HepG2 (cell line): Measurements from ENCODE around the gene MCAT. TPM values are rescaled to one million over a fixed set of nuclear protein-coding genes. Genes with fewer than 3 reads are reported as not detected.

ENCODE experiments used
- GLI4 ChIP-seq: sonication (generic); formaldehyde crosslinking; IDR thresholded peaks from 2 replicates; pipeline ENCODE4 v1.5.1; 2020; ENCODE audit warnings: missing genetic modification reagents, mild to moderate bottlenecking, moderate library complexity, borderline replicate concordance
- MTA3 ChIP-seq: sonication (generic); formaldehyde crosslinking; IDR thresholded peaks from 2 replicates; pipeline ENCODE4 v1.4.0; 2020; ENCODE audit warnings: missing genetic modification reagents
- RARG ChIP-seq: sonication (generic); formaldehyde crosslinking; IDR thresholded peaks from 2 replicates; pipeline ENCODE4 v1.4.0; 2020; ENCODE audit warnings: low read depth, mild to moderate bottlenecking, missing genetic modification reagents
- RFX1 ChIP-seq: fragments of 450-650 bp; IDR thresholded peaks from 2 replicates; pipeline ENCODE4 v1.6.1; 2017
- SNAPC2 ChIP-seq: sonication (generic); formaldehyde crosslinking; IDR thresholded peaks from 2 replicates; pipeline ENCODE4 v1.8.1; 2022; ENCODE audit warnings: mild to moderate bottlenecking, missing genetic modification reagents
- XRCC5 ChIP-seq: fragments of 200-400 bp; formaldehyde crosslinking; optimal IDR thresholded peaks from 2 replicates; pipeline ENCODE3; 2017; ENCODE audit warnings: mild to moderate bottlenecking, low read length
- YY1 ChIP-seq: IDR thresholded peaks from 2 replicates; pipeline ENCODE4 v1.6.1; 2011; ENCODE audit warnings: low read length, low read depth, moderate library complexity, mild to moderate bottlenecking; ENCODE audit not compliant: insufficient read depth, insufficient replicate concordance
- ZNF136 ChIP-seq: sonication (generic); formaldehyde crosslinking; IDR thresholded peaks from 2 replicates; pipeline ENCODE4 v1.8.1; 2022; ENCODE audit warnings: low read depth, mild to moderate bottlenecking, moderate library complexity, missing genetic modification reagents
- ZNF160 ChIP-seq: sonication (generic); formaldehyde crosslinking; IDR thresholded peaks from 2 replicates; pipeline ENCODE4 v1.8.0; 2022; ENCODE audit warnings: mild to moderate bottlenecking, inconsistent platforms, missing genetic modification reagents
- ZNF430 ChIP-seq: sonication (generic); formaldehyde crosslinking; IDR thresholded peaks from 2 replicates; pipeline ENCODE4 v1.9.0; 2021; ENCODE audit warnings: mild to moderate bottlenecking, missing genetic modification reagents
- ZNF496 ChIP-seq: sonication (generic); formaldehyde crosslinking; IDR thresholded peaks from 2 replicates; pipeline ENCODE4 v1.8.1; 2023; ENCODE audit warnings: mild to moderate bottlenecking, moderate library complexity, missing genetic modification reagents; ENCODE audit not compliant: insufficient replicate concordance
- ZNF576 ChIP-seq: sonication (generic); formaldehyde crosslinking; IDR thresholded peaks from 2 replicates; pipeline ENCODE4 v1.4.0; 2020; ENCODE audit warnings: mild to moderate bottlenecking, missing genetic modification reagents
- ZNF773 ChIP-seq: sonication (generic); formaldehyde crosslinking; IDR thresholded peaks from 2 replicates; pipeline ENCODE4 v1.4.0; 2020; ENCODE audit warnings: missing genetic modification reagents, borderline replicate concordance
- ZNF850 ChIP-seq: sonication (generic); formaldehyde crosslinking; conservative IDR thresholded peaks from 2 replicates; pipeline ENCODE4 v1.9.0; 2021; ENCODE audit warnings: mild to moderate bottlenecking, missing genetic modification reagents
- polyA plus RNA-seq, 8 experiments: library from polyadenylated mRNA; depleted of rRNA in 3 of 8; stranded (reverse) in 7 of 8; unstranded in 1 of 8; fragments of >200 nt; fragmentation: Illumina TruSeq in 4 of 8; extraction: Trizol in 4 of 8; gene quantifications; 2 replicates each; pipeline versions ENCODE4 v1.2.1 to v1.2.3, GENCODE V29; 2011 to 2016; ENCODE audit warnings: low read depth in 4 of 8, missing spikeins in 1 of 8, mixed read lengths in 1 of 8; ENCODE audit not compliant: insufficient read depth in 1 of 8
- total RNA-seq, 5 experiments: library from RNA; depleted of rRNA; stranded (reverse); fragments of >200 nt; fragmentation: Illumina TruSeq; extraction: Trizol; gene quantifications; 2 replicates each; pipeline ENCODE4 v1.2.3, GENCODE V29; 2016; ENCODE audit warnings: low read depth in 1 of 5
- TF ChIP-seq, protein P1 (sequence below): sonication (generic); formaldehyde crosslinking; IDR thresholded peaks from 2 replicates; pipeline ENCODE4 v1.5.1; 2020; ENCODE audit warnings: mild to moderate bottlenecking, moderate library complexity, missing genetic modification reagents
- TF ChIP-seq, protein P2 (sequence below): sonication (generic); formaldehyde crosslinking; IDR thresholded peaks from one replicate; pipeline ENCODE4 v1.5.1; 2020; ENCODE audit warnings: mild to moderate bottlenecking, missing genetic modification reagents; ENCODE audit errors: not compliant biosample characterization

The MCAT gene
- total and polyA plus RNA-seq, 2 of the 13 experiments (the other 11 are each of a cell fraction or from before 2014, with no cell fraction given): 9.3 to 16.7 TPM

DNA sequence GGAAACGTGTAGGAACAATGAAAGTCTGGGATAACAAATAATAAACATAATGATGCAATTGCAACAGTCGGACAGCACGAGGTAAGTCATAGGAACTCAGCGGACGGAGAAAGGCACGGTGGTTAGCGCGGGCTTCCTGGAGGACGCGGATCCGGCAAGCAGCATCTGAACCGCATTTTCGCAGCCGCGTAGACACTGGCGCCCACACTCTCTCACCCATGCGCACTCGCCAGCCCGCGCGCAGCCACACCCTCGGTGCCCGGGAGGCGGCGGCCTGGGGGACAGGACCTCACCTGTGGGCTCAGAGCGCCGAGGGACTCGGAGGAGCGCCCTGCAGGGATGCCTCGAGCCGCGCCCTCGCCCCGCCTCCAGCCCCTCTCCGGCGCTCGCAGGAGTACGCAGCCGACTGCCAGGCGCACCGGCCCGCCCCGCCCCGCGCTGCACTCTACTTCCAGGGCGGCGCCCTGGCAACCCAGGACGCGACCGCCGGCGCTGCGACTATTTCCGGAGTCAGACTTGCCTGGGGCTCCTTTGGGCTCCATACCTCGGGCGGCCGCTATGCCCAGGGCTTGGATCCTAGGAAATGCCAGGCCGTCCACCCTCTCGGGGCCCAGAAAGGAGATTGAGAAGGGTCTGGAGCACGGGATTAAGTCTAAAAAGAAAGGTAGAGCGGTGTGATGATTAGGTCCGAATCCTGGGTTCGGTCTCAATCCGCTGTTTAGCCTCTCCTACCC, 54.0 kb downstream of the MCAT start, which contains the start of gene TTLL1 (continued):
- TF ChIP-seq ZNF160 (CRISPR knock-in tag) (no peak), MTA3 (CRISPR knock-in tag) (no peak), ZNF576 (no peak), GLI4 (CRISPR knock-in tag) (peak; percentile 89; the same call in 1 of the 2 replicates), SNAPC2 (CRISPR knock-in tag) (no peak), XRCC5 (peak; percentile 57), RARG (CRISPR knock-in tag) (no peak), ZNF850 (CRISPR knock-in tag) (no peak), RFX1 (peak; percentile 95), ZNF496 (CRISPR knock-in tag) (no peak), ZNF430 (CRISPR knock-in tag) (no peak; the same call in 1 of the 2 replicates), ZNF136 (CRISPR knock-in tag) (peak; percentile 32; the same call in 1 of the 2 replicates), YY1 (peak; percentile 74), ZNF773 (no peak; the same call in 1 of the 2 replicates)
- TF ChIP-seq, protein P1, sequence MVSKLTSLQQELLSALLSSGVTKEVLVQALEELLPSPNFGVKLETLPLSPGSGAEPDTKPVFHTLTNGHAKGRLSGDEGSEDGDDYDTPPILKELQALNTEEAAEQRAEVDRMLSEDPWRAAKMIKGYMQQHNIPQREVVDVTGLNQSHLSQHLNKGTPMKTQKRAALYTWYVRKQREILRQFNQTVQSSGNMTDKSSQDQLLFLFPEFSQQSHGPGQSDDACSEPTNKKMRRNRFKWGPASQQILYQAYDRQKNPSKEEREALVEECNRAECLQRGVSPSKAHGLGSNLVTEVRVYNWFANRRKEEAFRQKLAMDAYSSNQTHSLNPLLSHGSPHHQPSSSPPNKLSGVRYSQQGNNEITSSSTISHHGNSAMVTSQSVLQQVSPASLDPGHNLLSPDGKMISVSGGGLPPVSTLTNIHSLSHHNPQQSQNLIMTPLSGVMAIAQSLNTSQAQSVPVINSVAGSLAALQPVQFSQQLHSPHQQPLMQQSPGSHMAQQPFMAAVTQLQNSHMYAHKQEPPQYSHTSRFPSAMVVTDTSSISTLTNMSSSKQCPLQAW (CRISPR knock-in tag): peak; percentile 71
- TF ChIP-seq, protein P2, sequence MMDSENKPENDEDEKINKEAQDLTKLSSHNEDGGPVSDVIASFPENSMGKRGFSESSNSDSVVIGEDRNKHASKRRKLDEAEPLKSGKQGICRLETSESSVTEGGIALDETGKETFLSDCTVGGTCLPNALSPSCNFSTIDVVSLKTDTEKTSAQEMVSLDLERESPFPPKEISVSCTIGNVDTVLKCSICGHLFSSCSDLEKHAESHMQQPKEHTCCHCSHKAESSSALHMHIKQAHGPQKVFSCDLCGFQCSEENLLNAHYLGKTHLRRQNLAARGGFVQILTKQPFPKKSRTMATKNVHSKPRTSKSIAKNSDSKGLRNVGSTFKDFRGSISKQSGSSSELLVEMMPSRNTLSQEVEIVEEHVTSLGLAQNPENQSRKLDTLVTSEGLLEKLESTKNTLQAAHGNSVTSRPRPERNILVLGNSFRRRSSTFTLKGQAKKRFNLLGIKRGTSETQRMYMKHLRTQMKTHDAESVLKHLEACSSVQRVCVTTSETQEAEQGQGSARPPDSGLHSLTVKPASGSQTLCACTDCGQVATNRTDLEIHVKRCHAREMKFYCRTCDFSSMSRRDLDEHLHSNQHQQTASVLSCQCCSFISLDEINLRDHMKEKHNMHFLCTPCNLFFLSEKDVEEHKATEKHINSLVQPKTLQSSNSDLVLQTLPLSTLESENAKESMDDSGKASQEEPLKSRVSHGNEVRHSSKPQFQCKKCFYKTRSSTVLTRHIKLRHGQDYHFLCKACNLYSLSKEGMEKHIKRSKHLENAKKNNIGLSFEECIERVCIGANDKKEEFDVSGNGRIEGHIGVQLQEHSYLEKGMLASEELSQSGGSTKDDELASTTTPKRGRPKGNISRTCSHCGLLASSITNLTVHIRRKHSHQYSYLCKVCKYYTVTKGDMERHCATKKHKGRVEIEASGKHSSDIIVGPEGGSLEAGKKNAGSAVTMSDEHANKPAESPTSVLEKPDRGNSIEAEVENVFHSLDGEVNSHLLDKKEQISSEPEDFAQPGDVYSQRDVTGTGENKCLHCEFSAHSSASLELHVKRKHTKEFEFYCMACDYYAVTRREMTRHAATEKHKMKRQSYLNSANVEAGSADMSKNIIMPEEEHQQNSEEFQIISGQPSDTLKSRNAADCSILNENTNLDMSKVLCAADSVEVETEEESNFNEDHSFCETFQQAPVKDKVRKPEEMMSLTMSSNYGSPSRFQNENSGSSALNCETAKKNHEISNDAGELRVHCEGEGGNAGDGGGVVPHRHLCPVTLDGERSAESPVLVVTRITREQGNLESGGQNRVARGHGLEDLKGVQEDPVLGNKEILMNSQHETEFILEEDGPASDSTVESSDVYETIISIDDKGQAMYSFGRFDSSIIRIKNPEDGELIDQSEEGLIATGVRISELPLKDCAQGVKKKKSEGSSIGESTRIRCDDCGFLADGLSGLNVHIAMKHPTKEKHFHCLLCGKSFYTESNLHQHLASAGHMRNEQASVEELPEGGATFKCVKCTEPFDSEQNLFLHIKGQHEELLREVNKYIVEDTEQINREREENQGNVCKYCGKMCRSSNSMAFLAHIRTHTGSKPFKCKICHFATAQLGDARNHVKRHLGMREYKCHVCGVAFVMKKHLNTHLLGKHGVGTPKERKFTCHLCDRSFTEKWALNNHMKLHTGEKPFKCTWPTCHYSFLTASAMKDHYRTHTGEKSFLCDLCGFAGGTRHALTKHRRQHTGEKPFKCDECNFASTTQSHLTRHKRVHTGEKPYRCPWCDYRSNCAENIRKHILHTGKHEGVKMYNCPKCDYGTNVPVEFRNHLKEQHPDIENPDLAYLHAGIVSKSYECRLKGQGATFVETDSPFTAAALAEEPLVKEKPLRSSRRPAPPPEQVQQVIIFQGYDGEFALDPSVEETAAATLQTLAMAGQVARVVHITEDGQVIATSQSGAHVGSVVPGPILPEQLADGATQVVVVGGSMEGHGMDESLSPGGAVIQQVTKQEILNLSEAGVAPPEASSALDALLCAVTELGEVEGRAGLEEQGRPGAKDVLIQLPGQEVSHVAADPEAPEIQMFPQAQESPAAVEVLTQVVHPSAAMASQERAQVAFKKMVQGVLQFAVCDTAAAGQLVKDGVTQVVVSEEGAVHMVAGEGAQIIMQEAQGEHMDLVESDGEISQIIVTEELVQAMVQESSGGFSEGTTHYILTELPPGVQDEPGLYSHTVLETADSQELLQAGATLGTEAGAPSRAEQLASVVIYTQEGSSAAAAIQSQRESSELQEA: peak; percentile 55
